IPS-15b (cell line): ENCODE measurements around the gene FBXO34.

Experiments used
- H3K27me3 ChIP-seq: one replicate; pipeline ENCODE4 v1.6.1; 2013; ENCODE audit warnings: low read length; ENCODE audit not compliant: control insufficient read depth, insufficient read depth
- H3K36me3 ChIP-seq: one replicate; pipeline ENCODE4 v1.6.1; 2013; ENCODE audit warnings: low read length; ENCODE audit not compliant: control insufficient read depth, insufficient read depth
- H3K4me1 ChIP-seq: one replicate; pipeline ENCODE4 v1.6.1; 2013; ENCODE audit warnings: mild to moderate bottlenecking, low read length; ENCODE audit not compliant: control insufficient read depth, insufficient read depth
- H3K4me3 ChIP-seq: one replicate; pipeline ENCODE4 v1.5.1; 2013; ENCODE audit warnings: low read depth, low read length
- H3K9ac ChIP-seq: one replicate; pipeline ENCODE4 v1.6.1; 2013; ENCODE audit warnings: low read depth, mild to moderate bottlenecking, low read length
- H3K9me3 ChIP-seq: one replicate; pipeline ENCODE4 v1.6.1; 2013; ENCODE audit warnings: mild to moderate bottlenecking, low read length; ENCODE audit not compliant: control insufficient read depth, insufficient read depth

FBXO34 gene

GRCh38 chr14:55398679-55399078 lies 127.5 kb downstream of the FBXO34 start:
- no peaks in the 10 kb centered on the region for H3K4me1 ChIP-seq

DNA sequence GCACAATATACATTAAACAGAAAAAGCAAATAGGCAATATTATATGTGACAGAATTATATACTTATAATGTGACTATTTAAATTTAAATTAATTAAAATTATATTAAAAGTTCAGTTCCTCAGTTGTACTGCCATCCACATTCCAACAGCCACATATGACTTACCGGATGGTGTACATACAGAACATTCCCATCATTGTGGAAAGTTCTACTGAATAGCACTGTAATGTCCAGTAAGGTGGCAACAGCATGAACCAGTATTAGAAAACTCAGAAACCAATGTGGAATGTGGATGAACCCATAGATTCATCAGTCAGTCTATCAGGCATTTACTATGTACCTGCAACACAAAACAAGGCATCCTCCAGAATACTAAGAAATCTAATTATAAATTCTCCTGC lies 128.0 kb downstream of the FBXO34 start:
- Histone ChIP-seq H3K27me3 (no peaks in the 10 kb centered on the region), H3K9ac (no peak overlapping the region), H3K36me3 (no peaks in the 10 kb centered on the region), H3K4me3 (no peak overlapping the region), H3K9me3 (no peaks in the 10 kb centered on the region), H3K4me1 (no peaks in the 10 kb centered on the region)

More at GRCh38 chr14:55398679-55399078, 127.5 kb downstream of the FBXO34 start:
- Histone ChIP-seq H3K4me3 (no peak overlapping the region), H3K27me3 (no peaks in the 10 kb centered on the region), H3K9me3 (no peaks in the 10 kb centered on the region), H3K36me3 (no peaks in the 10 kb centered on the region), H3K9ac (no peak overlapping the region)

- H3K9me3 ChIP-seq = no peaks in the 10 kb centered on the region
- no peaks in the 10 kb centered on the region for H3K36me3 ChIP-seq
Measured at GRCh38 chr14:55399852-55400251, 128.6 kb downstream of the FBXO34 start.

GRCh38 chr14:55401751-55402150 lies 130.5 kb downstream of the FBXO34 start:
- H3K4me3 ChIP-seq = no peak overlapping the region
- H3K9ac ChIP-seq = no peak overlapping the region
- H3K36me3 ChIP-seq = no peaks in the 10 kb centered on the region
- H3K27me3 ChIP-seq = no peaks in the 10 kb centered on the region
- H3K9me3 ChIP-seq = no peaks in the 10 kb centered on the region
- no peaks in the 10 kb centered on the region for H3K4me1 ChIP-seq

More at GRCh38 chr14:55399852-55400251, 128.6 kb downstream of the FBXO34 start:
- no peak overlapping the region for H3K4me3 ChIP-seq
- no peaks in the 10 kb centered on the region for H3K27me3 ChIP-seq
- H3K4me1 ChIP-seq = no peaks in the 10 kb centered on the region
- H3K9ac ChIP-seq = no peak overlapping the region
